GM10248 (cell line): ENCODE data around the gene FAT3.

Experiments used
- CTCF ChIA-PET: fragments of 300-600 bp; sonication (Branson Sonifier 250); formaldehyde crosslinking; extraction: SDS; loops from one replicate; lab custom pipeline; 2021; ENCODE audit warnings: antibody characterized with exemption; lab: Yijun Ruan, JAX
- POLR2A ChIA-PET: fragments of 350-650 bp; sonication (Branson Sonifier 250); formaldehyde crosslinking; extraction: SDS; loops from one replicate; lab custom pipeline; 2020; ENCODE audit warnings: antibody characterized with exemption; lab: Yijun Ruan, JAX
- DNase-seq: peaks from one replicate; pipeline ENCODE4 v3.0.0; 2012; ENCODE audit errors: extremely low spot score
- CTCF ChIP-seq: IDR thresholded peaks from 2 replicates; pipeline ENCODE4 v1.5.1; 2012; ENCODE audit warnings: mild to moderate bottlenecking, low read depth; ENCODE audit errors: extremely low read depth, missing control alignments, control extremely low read depth

FAT3 gene

GRCh38 chr11:92264350-92264749 is 39.7 kb downstream of the FAT3 start:
- ChIA-PET POLR2A (no interaction called here), CTCF (no interaction called here)
- no peak for DNase-seq
- TF ChIP-seq CTCF, result no peak

GRCh38 chr11:92266806-92267205 is 42.2 kb downstream of the FAT3 start:
- POLR2A ChIA-PET, result no interaction called here
- no peak for DNase-seq
- no peak for TF ChIP-seq CTCF
- CTCF ChIA-PET, result interaction anchor here (0.9 kb wide), 1 partner anchor 30 kb away, joined by 4 read pairs; no protein-coding TSS in a partner anchor

GRCh38 chr11:92267278-92267677 is 42.7 kb downstream of the FAT3 start:
- TF ChIP-seq CTCF, result no peak
- DNase-seq, result no peak
- CTCF ChIA-PET, result no interaction called here
- POLR2A ChIA-PET, result no interaction called here

GRCh38 chr11:92267968-92268367 is 43.4 kb downstream of the FAT3 start:
- ChIA-PET POLR2A (no interaction called here), CTCF (interaction anchor here (1.0 to 1.3 kb wide), 2 partner anchors 16 to 18 kb away, joined by 3 read pairs; no protein-coding TSS in a partner anchor)
- TF ChIP-seq CTCF, result no peak
- no peak for DNase-seq

GRCh38 chr11:92268546-92268945 is 43.9 kb downstream of the FAT3 start:
- ChIA-PET CTCF (interaction anchor here (1.0 to 1.3 kb wide), 2 partner anchors 15 to 19 kb away, joined by 3 read pairs; no protein-coding TSS in a partner anchor), POLR2A (no interaction called here)
- no peak for DNase-seq
- TF ChIP-seq CTCF, result no peak

- ChIA-PET CTCF (interaction anchor here (1.0 to 1.6 kb wide), 3 partner anchors 11 to 19 kb away, joined by 3 to 5 read pairs (median 3); no protein-coding TSS in a partner anchor), POLR2A (no interaction called here)
- DNase-seq, result no peak
- no peak for TF ChIP-seq CTCF
Measured at GRCh38 chr11:92269021-92269420, 44.4 kb downstream of the FAT3 start.
